Right lobe of liver (tissue), 4 donors: ENCODE measurements around the gene CAND2.

Source experiments
- CTCF ChIP-seq, 4 donors: fragments of 200-600 bp in 3 of 4; fragments of 450-650 bp in 1 of 4; IDR thresholded peaks; one replicate each; pipeline versions ENCODE4 v1.5.1 to v1.8.0; 2016 to 2022; ENCODE audit warnings: antibody characterized with exemption in 4 of 4, mild to moderate bottlenecking in 2 of 4
- POLR2A ChIP-seq: fragments of 450-650 bp; IDR thresholded peaks from one replicate; pipeline ENCODE4 v1.6.1; 2017; ENCODE audit warnings: antibody characterized with exemption, mild to moderate bottlenecking
- donor health status: DM: no; HTN: no; CAD: no.
- donor health status: DM: no; HTN: no; CAD: no.
- donor health status: DM: no; HTN: yes; CAD: no.

DNA sequence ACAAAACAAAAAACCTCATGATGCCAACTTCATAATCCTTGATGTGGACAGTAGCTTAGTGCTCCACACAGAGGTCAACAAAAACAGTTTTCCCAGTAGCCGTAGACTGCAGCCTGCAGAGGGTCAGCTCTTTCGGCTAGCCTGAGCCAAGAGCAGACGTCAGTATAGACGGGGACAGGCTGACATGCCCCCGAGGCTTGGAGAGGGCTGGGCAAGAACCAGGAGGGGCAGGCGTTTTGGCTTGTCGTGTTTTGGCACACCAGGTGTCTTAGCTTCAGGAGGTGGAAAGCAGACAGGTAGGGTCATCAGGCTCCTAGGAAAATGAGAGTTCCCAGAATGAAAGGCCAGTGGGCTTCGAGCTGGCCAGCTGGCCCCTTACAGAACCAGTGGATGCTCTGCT, 21.8 kb downstream of the CAND2 start:
- no peak for TF ChIP-seq POLR2A
- TF ChIP-seq CTCF (IDR thresholded peaks at IDR 0.05) = no peak
